Activated CD8-positive, alpha-beta memory T cell treated with anti-CD3 and anti-CD28 coated beads, Interleukin-2, amount 50 U/mL, for 1 hour (primary cell): ENCODE results near the gene NUFIP2.
"Not testable (repeated sequence)": the region's sequence is repeated elsewhere in the genome, so short reads cannot be mapped to it uniquely, and the experiment has no call there.

Source experiments
- DNase-seq: peaks from one replicate; pipeline ENCODE4 v3.0.0-alpha.2; 2020; ENCODE audit errors: extremely low read depth

The NUFIP2 gene, protein sequence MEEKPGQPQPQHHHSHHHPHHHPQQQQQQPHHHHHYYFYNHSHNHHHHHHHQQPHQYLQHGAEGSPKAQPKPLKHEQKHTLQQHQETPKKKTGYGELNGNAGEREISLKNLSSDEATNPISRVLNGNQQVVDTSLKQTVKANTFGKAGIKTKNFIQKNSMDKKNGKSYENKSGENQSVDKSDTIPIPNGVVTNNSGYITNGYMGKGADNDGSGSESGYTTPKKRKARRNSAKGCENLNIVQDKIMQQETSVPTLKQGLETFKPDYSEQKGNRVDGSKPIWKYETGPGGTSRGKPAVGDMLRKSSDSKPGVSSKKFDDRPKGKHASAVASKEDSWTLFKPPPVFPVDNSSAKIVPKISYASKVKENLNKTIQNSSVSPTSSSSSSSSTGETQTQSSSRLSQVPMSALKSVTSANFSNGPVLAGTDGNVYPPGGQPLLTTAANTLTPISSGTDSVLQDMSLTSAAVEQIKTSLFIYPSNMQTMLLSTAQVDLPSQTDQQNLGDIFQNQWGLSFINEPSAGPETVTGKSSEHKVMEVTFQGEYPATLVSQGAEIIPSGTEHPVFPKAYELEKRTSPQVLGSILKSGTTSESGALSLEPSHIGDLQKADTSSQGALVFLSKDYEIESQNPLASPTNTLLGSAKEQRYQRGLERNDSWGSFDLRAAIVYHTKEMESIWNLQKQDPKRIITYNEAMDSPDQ

DNA sequence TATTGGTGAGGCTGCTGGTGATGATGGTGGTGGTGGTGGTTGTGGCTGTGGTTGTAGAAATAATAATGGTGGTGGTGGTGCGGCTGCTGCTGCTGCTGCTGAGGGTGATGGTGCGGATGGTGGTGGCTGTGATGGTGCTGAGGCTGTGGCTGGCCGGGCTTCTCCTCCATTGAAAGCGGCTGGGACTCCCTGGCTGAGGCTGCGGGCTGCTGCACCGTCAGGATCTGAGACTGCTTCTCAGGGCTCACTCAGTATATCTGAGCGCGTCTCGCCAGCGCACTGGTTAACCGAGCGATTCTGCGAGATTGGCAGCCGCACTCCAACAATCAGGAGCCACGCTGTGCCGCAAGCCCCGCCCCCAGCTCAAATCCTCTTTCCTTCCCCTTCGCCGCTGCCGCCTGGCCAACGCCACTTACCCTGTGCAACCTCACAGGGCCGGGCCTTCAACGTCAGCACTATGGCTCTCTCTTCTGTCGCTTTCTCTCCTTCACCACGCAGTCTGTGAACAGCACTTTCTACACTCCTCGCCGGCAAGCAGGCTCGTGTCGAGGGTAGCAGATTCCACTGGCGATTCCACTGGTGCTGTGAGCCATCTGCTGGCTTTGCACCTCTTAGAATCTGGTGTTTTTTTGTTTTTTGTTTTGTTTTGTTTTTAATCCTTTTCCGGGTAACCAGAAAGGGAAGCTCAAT is at the start of gene NUFIP2:
NUFIP2 (minus strand) TSS at position 259 of the 690 bp plus-strand sequence; CDS start at position 170, 89 bp downstream.
- DNase-seq, result peak; percentile 99

DNA sequence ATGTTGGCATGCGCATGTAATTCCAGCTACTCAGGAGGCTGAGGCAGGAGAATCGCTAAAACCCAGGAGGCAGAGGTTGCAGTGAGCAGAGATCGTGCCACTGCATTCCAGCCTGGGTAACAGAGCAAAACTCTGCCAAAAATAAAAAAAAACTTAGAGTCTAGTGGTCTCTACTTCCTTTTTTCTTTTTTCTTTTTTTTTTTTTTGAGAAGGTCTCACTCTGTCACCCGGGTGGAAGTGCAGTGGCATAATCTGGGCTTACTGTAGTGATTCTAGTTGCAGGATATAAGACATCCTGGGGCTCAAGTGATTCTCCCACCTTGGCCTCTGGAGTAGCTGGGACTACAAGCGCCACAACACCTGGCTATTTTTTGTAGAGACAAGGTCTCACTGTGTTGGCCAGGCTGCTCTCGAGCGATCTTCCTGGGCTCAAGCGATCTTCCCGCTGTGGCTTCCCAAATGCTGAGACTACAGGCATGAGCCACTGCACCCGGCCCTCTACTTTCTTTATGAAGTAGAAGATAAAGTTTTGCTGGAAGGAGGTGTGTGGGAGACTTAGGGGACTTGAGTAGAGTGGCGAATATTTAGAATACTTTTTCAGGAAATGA is 48.3 kb upstream of the NUFIP2 start:
- DNase-seq, result no peak

DNA sequence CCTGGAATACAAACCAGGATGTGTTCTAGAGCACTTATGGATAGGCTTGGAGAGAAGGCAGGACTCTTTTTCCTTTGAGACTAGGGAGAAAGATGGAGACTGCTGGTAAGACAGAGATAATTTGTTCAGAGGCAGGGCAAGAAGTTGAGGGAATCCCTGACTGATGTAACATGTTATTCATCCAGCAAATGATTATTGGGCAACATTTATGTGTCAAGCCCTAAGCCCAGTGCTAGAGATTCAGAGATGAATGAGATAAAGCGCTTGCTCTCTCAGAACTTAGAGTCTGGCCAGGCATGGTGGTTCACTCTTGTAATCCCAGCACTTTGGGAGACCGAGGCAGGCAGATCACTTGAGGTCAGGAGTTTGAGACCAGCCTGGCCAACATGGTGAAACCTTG is 47.8 kb upstream of the NUFIP2 start:
- no peak for DNase-seq

- DNase-seq, result not testable (repeated sequence)
Observed at GRCh38 chr17:29339016-29339415, 45.1 kb upstream of the NUFIP2 start.

DNA sequence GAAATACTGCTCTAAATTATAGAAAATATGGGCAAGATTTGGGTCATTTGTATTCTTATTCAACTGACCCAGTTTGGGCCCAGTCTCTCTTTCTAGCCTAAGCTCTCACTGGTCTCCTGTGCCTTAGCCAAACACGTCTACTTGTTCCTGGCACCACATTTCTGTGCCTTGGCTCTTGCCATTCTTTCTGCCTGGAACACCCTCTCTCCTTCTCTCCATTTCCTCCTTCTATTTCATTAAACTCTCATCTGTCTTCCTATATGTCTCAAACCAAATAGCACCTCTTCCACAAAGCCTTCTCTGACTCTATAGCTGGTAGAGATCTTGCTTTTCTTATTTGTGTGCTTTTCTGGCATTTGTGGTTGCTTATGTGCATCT is 37.7 kb upstream of the NUFIP2 start:
- no peak for DNase-seq

- no peak for DNase-seq
Observed at GRCh38 chr17:29331075-29331707, 37.2 kb upstream of the NUFIP2 start.

- no peak for DNase-seq
Observed at GRCh38 chr17:29327412-29327811, 33.5 kb upstream of the NUFIP2 start.

DNA sequence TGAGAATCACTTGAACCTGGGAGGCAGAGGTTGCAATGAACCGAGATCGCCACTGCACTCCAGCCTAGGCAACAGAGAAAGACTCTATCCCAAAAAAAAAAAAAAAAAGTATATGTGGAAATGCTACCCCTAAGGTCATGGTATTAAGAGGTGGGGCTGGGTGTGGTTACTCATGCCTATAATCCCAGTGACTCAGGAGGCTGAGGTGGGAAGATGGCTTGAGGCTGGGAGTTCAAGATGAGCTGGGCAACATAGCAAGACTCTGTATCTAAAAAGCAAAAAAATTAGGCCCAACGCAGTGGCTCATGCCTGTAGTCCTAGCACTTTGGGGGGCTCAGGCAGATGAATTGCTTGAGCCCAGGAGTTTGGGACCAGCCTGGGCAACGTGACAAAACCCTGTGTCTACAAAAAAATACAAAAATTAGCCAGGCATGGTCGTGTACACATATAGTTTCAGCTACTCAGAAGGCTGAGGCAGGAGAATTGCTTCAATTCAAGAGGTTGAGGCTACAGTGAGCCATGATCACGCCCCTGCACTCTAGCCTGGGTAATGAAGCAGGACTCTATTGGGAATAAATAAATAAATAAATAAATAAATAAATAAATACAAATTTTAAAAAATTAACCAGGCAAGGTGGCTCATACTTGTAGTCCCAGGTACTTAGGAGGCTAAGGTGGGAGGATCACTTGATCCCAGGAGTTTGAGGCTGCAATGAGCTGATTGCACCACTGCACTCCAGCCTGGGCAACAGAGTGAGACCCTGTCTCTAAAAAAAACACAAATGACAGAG is 32.3 kb upstream of the NUFIP2 start:
- DNase-seq, result no peak

DNA sequence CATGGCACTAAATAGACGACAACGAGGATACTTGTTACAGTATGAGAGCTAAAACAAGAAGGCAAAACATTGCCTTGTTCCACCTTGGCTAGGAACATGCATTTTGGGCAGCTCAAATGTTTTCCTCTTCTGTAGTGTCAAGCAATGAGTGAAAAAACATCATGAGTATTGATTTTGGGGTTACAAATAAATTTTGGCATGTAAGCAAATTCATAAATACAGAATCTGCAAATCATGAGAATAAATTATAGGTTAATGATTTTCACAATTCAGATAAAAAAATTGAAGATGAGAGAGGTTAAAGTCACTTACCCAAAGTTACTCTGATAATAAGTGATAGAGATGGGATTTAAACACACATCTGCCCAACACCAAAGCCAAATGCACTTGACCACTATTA is 28.4 kb upstream of the NUFIP2 start:
- no peak for DNase-seq

- no peak for DNase-seq
Observed at GRCh38 chr17:29303386-29303785, 9.4 kb upstream of the NUFIP2 start.

DNA sequence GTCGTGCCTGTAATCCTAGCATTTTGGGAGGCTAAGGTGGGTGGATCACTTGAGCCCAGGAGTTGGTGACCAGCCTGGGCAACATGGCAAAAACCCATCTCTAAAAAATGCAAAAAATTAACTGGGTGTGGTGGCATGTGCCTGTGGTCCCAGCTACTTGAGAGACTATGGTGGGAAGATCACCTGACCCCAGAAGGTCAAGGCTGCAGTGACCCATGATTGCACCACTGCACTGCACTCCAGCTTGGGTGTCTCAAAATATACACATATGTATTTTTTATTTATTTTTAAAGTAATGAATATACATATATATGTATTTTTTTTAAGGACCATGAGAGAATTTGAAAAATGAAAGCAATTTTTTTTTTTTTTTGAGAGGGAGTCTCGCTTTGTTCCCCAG is 5.1 kb upstream of the NUFIP2 start:
- no peak for DNase-seq

DNA sequence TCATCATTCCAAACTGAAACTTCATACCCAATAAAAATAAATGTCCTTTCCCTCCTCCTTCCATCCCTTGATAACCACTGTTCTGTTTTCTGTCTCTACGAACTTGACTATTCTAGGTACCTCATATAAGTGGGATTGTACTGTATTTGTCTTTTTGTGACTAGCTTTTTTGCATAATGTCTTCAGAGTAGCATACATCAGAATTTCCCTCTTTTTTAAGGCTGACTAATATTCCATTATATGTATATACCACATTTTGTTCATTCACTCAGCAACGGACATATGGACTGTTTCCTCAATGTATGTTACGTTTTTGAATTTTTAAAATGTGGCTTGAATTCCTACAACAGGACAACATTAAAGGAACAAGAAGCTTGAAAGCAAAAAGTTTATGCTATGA is 1.5 kb upstream of the NUFIP2 start:
- no peak for DNase-seq

DNA sequence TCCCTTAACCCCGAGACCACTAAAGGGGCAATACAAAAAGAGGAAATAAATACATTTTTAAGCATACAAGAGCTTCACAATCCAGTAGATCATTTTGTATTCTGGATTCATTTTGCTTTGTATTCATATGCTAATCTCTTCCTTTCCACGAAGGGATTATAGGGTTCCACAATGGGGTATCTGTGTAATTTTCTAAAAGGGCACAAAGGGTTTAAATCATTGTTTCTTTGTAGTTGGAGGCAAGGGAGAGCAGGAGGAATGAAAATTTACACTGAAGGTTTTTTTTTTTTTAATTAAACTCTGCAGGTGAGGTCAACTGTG is 592 bp upstream of the NUFIP2 start:
- DNase-seq, result no peak

DNA sequence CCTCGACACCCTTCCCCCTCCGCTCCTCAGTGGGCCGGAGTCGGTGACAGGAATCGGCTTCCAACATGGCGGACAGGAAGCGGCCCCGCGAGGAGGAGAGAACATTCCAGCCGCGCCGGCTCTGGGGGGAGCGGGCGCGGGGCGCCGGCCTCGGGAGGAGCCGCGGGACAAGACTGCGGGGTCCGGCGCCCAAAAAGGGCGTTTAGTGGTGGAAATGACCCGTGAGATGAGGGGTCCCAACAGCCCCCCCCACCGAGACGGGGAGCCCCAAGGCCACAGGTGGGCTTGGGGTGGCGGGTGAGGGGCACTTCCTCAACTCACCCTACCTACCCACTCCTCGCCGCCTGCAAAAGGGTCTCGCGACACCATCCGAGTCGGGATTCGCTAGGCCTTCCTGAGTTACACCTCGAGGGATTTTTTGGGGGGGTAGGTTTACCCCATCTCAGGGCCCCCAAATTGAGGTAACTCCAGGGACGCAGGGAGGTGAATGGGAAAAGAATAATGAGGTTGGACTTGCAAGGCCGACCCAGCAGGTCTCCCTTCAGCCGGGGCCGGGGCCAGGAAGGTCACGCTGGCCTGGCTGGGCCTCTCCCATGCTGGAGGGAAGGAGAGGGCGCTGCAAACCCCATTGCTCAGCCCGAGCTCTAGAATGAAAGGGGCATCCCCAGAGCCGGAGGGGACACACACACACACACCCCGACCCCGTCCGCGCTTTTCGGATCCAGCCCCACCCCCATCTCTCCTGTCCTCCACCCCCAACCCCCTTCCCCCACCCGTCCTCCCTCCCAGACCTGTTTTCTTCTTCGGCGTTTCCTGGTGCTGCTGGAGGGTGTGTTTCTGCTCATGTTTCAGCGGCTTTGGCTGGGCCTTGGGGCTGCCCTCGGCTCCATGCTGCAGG is 707 bp downstream of the NUFIP2 start:
- DNase-seq, result no peak

DNA sequence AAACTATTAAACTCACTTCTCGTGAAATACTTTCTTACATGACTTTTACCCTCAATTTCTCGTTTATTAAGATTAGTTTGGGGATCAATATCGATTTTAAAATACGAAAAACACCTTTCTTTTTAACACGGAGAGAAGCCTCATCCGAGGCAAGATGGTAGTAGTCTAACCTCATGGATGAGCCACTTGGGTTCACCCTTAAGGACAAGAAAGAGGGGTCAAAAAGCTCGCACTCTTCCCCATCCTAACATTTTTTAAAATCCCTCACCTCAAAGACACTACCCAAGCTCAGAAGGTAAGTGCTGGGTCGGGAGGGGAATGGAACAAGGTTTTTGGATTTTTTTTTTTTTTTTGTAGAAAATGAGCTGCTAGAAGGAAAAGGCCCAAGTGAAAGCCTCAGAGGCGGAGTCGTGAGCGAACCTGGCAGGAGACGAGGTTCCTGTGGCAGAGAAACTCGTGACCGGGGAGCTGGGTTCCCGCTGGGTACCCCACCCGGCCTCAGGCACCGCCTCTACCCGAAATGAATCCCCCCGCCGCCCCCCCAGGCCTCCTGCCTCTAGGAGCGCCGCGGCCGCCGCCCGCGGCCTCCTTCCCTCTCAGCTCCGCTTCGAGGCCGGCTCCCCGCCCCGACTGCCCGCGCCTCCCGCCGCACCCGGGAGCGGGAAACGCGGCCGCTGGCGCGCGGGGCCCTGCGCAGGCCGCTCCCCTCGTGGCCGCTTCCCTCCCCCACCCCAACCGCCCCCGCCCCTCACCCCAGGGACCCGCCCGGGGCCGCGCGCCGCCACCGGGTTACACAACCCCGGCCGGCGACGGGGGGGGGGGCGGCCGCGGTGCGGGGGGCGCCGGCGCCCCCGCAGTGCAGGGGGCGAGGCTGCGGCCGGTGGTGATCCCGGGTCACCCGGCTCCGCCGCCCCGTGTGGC is 1.6 kb downstream of the NUFIP2 start:
- peak; percentile 28 for DNase-seq

DNA sequence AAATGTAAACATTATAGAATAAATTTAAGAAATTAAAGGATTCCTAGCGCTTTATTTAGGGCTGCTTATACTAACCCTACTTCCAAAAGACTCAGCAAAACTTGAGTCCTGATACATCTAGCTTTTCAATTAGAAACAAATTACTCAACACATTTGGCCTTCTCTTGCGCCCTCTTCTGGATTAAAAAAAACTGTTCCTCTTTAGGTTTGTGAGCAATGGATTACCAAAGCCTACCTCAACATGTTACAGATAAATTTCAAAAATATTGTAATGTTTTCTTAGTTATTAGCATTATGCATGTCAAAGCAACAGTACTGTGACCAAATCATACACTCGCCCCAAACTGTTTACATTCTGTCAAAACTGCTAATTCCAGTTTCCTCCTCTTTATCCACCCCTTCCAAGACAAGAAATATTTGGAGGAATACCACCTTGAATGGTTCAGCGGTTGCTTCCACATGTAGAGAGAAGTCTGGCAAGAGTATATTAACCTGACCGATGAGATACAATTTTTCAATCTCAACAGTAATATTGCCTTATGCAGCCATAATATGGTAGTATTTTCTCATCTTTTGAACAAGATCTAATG is 2.7 kb downstream of the NUFIP2 start:
- no peak for DNase-seq

GRCh38 chr17:29289852-29290251 is 4.1 kb downstream of the NUFIP2 start:
- no peak for DNase-seq

- no peak for DNase-seq
Observed at GRCh38 chr17:29283961-29284360, 10.0 kb downstream of the NUFIP2 start.

GRCh38 chr17:29283496-29283895 is 10.5 kb downstream of the NUFIP2 start:
- no peak for DNase-seq
